Measurements from ENCODE around the gene MRPS11. TPM values are rescaled to one million over a fixed set of nuclear protein-coding genes. Genes with fewer than 3 reads are reported as not detected.
"Not testable (repeated sequence)": the region's sequence is repeated elsewhere in the genome, so short reads cannot be mapped to it uniquely, and the experiment has no call there.

MRPS11 gene
- total RNA-seq, 1 donor from 2014 or later = 75.6 TPM

DNA sequence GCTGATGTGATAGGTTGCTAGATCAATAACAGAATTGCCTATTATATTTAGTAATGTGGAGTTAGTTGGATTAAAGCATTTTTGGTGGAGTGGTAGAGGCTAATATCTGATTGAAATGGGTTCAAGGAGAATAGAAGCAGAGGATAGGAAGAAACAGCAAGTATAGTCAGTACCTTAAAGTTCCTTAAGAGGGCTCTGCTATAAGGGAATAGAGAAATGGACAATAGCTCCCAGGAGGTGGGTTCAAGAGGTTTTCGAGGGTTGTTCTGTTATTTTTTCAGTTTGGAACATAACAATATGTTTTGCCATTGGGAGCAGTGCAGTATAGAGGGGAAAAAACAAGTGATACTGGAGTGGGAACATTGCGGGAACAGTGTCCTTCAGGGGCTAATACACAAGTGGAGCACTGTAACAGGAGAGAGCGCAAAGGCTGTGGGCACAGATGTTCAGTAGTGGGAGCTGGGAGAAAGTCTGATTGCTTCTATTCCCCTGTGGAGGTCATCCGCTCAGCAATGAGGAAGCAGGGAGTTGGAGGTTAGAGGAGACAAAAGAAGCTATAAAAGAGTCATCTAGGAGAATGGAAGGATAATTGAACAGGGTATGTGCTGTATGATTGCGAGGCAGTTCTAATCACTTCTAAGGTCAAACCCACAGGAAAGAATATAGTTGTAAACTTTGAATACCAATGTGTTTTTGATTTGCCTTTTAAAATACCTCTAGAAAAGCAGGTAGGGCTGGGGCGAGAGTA is 3.3 kb downstream of the MRPS11 start:
- intact Hi-C loops (cut with micrococcal nuclease) = no loop called here
- no peak overlapping the region for H3K4me3 ChIP-seq
- TF ChIP-seq, protein P1, sequence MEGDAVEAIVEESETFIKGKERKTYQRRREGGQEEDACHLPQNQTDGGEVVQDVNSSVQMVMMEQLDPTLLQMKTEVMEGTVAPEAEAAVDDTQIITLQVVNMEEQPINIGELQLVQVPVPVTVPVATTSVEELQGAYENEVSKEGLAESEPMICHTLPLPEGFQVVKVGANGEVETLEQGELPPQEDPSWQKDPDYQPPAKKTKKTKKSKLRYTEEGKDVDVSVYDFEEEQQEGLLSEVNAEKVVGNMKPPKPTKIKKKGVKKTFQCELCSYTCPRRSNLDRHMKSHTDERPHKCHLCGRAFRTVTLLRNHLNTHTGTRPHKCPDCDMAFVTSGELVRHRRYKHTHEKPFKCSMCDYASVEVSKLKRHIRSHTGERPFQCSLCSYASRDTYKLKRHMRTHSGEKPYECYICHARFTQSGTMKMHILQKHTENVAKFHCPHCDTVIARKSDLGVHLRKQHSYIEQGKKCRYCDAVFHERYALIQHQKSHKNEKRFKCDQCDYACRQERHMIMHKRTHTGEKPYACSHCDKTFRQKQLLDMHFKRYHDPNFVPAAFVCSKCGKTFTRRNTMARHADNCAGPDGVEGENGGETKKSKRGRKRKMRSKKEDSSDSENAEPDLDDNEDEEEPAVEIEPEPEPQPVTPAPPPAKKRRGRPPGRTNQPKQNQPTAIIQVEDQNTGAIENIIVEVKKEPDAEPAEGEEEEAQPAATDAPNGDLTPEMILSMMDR (IDR thresholded peaks at IDR 0.05; ENCODE audit: borderline replicate concordance) = no peak
- H3K9me3 ChIP-seq (replicated peaks) = no peaks in the 10 kb centered on the region
- no peaks in the 10 kb centered on the region for H3K27me3 ChIP-seq (ENCODE audit: low read depth)
- no peak overlapping the region for H3K27ac ChIP-seq (replicated peaks)
- peaks cover 43% of the 10 kb centered on the region for H3K4me1 ChIP-seq
- DNase-seq = no peak
- H3K36me3 ChIP-seq = peaks cover 44% of the 10 kb centered on the region

DNA sequence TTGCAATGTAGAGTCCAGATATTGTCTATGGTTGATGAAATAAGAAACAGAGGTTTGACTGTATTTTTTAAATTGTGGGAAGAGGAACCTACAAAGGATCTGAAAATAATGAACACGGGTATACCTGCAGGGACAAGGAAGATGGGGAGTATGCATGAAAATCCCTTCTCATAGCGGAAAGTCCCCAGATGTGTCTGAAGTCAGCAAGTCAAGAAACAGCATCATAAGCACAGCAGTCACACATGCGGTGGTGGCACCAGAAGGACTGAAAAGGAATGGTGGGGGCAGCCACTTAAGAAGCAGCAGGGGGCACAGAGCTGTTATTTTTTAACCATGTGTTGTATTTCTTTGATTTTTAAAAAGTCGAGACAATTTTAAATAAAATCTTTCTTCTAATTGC is 4.7 kb downstream of the MRPS11 start:
- no peak overlapping the region for H3K4me3 ChIP-seq
- intact Hi-C loops (cut with micrococcal nuclease) = no loop called here
- H3K9me3 ChIP-seq (replicated peaks) = no peaks in the 10 kb centered on the region
- no peak overlapping the region for H3K27ac ChIP-seq (replicated peaks)
- TF ChIP-seq, protein P1 (IDR thresholded peaks at IDR 0.05; ENCODE audit: borderline replicate concordance) = no peak
- H3K36me3 ChIP-seq = peaks cover 56% of the 10 kb centered on the region
- H3K4me1 ChIP-seq = peaks cover 39% of the 10 kb centered on the region
- no peak for DNase-seq
- no peaks in the 10 kb centered on the region for H3K27me3 ChIP-seq (ENCODE audit: low read depth)

DNA sequence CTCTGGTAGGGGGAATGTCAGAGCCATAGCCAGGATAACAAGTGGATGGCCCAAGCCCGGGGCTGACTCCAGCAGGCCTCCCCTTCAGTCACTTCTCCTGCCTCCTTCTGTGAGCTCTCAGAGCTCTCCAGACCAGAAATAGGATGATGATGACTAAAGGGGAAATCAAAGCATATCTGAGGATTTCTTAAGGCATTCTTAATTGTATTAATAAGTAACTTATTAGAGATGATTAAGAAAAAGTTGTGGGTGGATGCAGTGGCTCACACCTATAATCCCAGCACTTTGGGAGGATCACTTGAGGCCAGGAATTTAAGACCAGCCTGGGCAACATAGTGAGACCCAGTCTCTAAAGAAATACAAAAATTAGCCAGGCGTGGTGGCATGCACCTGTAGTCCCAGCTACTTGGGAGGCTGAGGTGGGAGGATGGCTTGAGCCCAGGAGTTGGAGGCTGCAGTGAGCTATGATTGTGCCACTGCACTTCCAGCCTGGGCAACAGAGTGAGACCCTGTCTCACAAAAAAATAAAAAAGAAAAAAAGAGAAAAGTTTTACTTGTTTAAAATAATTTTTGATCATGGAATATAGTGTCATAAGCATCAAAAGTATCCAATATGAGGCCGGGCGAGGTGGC is 6.3 kb downstream of the MRPS11 start:
- DNase-seq; H3K9me3 ChIP-seq (replicated peaks); H3K27ac ChIP-seq (replicated peaks); intact Hi-C loops (cut with micrococcal nuclease); H3K27me3 ChIP-seq (ENCODE audit: low read depth); H3K4me3 ChIP-seq: not testable (repeated sequence)
- Histone ChIP-seq H3K36me3 (peaks cover 67% of the 10 kb centered on the region), H3K4me1 (peaks cover 26% of the 10 kb centered on the region)

DNA sequence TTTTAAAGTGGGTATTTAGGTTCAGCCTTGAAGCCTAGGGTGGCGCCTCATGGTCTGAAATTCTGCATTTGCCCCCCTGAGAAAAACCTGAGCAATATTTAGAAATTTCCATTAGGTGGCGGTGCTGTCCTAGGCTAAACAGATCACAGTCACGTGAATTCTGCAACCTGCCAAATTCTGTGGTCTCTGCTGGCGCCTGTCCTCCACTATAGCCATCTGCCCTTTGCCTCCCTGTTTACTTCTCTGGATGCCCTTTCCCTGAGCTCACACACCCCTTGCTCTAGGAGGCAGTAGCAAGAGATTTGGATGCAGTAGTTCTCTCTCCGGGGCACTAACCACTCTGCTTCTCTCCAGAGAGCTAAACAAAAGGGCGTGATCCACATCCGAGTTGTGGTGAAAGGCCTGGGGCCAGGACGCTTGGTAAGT is 9.1 kb downstream of the MRPS11 start:
- TF ChIP-seq, protein P1 (IDR thresholded peaks at IDR 0.05; ENCODE audit: borderline replicate concordance) = peak; percentile 65
- H3K36me3 ChIP-seq = peaks cover 60% of the 10 kb centered on the region
- intact Hi-C loops (cut with micrococcal nuclease) = loop anchor here (5.0 kb wide), 1 partner anchor 136 kb away; no protein-coding TSS in a partner anchor
- H3K9me3 ChIP-seq (replicated peaks) = no peaks in the 10 kb centered on the region
- no peak overlapping the region for H3K4me3 ChIP-seq
- peak overlapping the region; percentile 62 for H3K27ac ChIP-seq (replicated peaks)
- peaks cover 31% of the 10 kb centered on the region for H3K4me1 ChIP-seq
- no peaks in the 10 kb centered on the region for H3K27me3 ChIP-seq (ENCODE audit: low read depth)
- no peak for DNase-seq

DNA sequence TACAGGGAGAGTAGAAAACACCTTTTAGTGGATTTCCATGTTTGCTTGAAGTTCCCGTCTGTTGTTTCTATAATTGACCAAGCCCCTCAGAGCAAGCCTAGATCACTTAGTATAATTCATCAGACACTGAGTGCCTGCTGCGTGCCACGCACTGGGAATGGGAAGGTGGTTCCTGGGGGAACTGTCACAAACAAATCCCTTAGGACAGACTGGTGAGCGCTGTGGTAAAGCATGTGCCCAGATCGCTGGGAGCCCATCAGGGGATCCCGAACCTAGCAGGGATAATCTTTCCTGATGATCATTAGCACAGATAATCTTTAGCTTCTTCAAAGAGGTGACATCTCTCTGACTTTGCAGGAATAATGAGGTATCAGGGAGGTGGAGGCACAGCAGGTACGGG is 9.6 kb downstream of the MRPS11 start:
- Histone ChIP-seq H3K9me3 (replicated peaks) (no peaks in the 10 kb centered on the region), H3K4me3 (no peak overlapping the region), H3K27me3 (ENCODE audit: low read depth) (no peaks in the 10 kb centered on the region), H3K4me1 (peaks cover 31% of the 10 kb centered on the region), H3K27ac (replicated peaks) (peak overlapping the region; percentile 62), H3K36me3 (peaks cover 58% of the 10 kb centered on the region)
- no peak for DNase-seq
- TF ChIP-seq, protein P1 (IDR thresholded peaks at IDR 0.05; ENCODE audit: borderline replicate concordance) = no peak
- intact Hi-C loops (cut with micrococcal nuclease) = loop anchor here (5.0 kb wide), 1 partner anchor 135 kb away; no protein-coding TSS in a partner anchor

DNA sequence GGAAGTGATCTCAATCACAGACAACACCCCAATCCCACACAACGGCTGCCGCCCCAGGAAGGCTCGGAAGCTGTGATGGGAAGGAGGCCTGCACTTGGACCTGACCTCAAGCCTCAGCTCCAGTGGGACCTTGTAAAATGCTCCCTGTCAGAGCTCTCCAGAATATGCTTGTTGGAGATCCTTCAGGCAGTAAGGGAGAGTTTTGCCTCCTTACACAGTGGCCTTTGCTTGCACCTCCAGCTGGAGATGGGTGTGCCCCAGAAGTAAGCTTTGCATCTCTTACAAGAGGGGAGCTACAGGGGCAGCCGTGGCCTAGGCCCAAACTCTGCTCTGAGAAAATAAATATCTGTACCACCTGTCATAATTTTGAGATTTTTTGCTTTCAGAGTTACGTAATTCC is 10.4 kb downstream of the MRPS11 start:
- TF ChIP-seq, protein P1 (IDR thresholded peaks at IDR 0.05; ENCODE audit: borderline replicate concordance) = no peak
- Histone ChIP-seq H3K9me3 (replicated peaks) (no peaks in the 10 kb centered on the region), H3K4me1 (peaks cover 31% of the 10 kb centered on the region), H3K36me3 (peaks cover 50% of the 10 kb centered on the region), H3K4me3 (no peak overlapping the region), H3K27ac (replicated peaks) (no peak overlapping the region), H3K27me3 (ENCODE audit: low read depth) (no peaks in the 10 kb centered on the region)
- no peak for DNase-seq
- intact Hi-C loops (cut with micrococcal nuclease) = loop anchor here (5.0 kb wide), 1 partner anchor 134 kb away; no protein-coding TSS in a partner anchor

All from left ventricle myocardium inferior (tissue), 1 donor.